ENCODE measurements around the gene SLC39A5. TPM values are rescaled to one million over a fixed set of nuclear protein-coding genes. Genes with fewer than 3 reads are reported as not detected.
A peak's percentile ranks its signal among the peaks of the same experiment; 100 is the strongest.

SLC39A5 gene
- total RNA-seq, 2 experiments from 2014 or later, result 0.53 to 1.3 TPM

GRCh38 chr12:56242986-56243385, 13.1 kb downstream of the SLC39A5 start:
- Mint-ChIP-seq H3K27me3 (no peaks in the 10 kb centered on the region), H3K36me3 (ENCODE audit: low read depth) (peaks cover 22% of the 10 kb centered on the region), H3K4me3 (no peak overlapping the region), H3K9me3 (ENCODE audit: low read depth) (no peaks in the 10 kb centered on the region), H3K27ac (no peak overlapping the region), H3K4me1 (no peaks in the 10 kb centered on the region)
- POLR2A ChIA-PET, result interaction anchor here (0.6 kb wide), 1 partner anchor 24 kb away, joined by 3 read pairs; the partner anchor contains the start of gene COQ10A
- CTCF ChIA-PET, result interaction anchor here (0.6 kb wide), 1 partner anchor 130 kb away, joined by 3 read pairs; no protein-coding TSS in a partner anchor
- ATAC-seq (no peak), DNase-seq (no peak)
- intact Hi-C loops (cut with DNase I, micrococcal nuclease), result no loop called here

DNA sequence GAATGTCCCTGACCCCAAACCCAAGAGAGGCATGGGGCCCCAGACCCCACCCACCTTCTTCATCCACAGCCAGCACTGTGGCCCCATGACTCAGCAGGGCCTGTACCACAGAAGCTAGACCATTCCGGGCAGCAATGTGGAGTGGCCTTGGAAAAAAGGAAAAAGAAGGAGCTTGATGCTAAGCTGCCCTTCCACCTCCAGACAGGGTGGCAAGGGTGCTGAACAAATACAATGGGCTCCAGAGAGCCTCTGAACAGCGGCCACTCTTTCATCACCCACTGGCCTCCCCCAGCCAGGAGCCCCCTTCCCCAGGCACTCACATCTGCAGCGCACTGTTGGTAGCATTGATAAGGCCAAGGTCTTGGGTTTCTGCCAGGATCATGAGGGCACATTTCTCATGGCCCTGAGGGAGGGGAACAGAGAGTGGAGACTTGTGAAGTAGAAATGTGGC, 13.9 kb downstream of the SLC39A5 start:
- Mint-ChIP-seq H3K9me3 (ENCODE audit: low read depth) (no peaks in the 10 kb centered on the region), H3K4me1 (no peaks in the 10 kb centered on the region), H3K27ac (peak overlapping the region; percentile 55), H3K27me3 (no peaks in the 10 kb centered on the region), H3K36me3 (ENCODE audit: low read depth) (peaks cover 22% of the 10 kb centered on the region), H3K4me3 (no peak overlapping the region)
- ChIA-PET CTCF (no interaction called here), POLR2A (no interaction called here)
- DNase-seq (no peak), ATAC-seq (no peak)
- intact Hi-C loops (cut with DNase I, micrococcal nuclease), result no loop called here

DNA sequence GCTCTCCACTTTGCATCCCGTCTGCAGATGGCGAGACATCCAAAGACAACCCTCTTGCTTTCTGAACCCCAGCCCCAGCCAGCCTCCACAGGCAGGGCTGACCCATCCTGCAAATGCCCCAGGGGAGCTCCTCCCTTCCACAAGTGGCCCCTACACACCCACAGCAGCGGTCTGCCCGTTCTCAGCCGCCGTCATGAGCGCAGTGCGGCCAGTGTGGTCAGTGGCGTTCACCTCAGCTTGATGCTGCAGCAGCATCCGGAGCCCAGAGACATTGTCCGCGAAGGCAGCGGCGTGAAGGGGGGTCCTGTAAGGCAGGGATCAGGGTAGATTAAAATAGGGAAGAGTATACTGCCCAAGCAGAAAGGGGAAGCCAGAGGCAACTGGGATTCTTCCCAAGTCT, 14.6 kb downstream of the SLC39A5 start:
- POLR2A ChIA-PET, result no interaction called here
- CTCF ChIA-PET, result interaction anchor here (0.7 kb wide), 1 partner anchor 232 kb away, joined by 3 read pairs; no protein-coding TSS in a partner anchor
- Mint-ChIP-seq H3K4me3 (no peak overlapping the region), H3K4me1 (no peaks in the 10 kb centered on the region), H3K36me3 (ENCODE audit: low read depth) (peaks cover 25% of the 10 kb centered on the region), H3K27me3 (no peaks in the 10 kb centered on the region), H3K9me3 (ENCODE audit: low read depth) (no peaks in the 10 kb centered on the region), H3K27ac (no peak overlapping the region)
- ATAC-seq, result no peak
- no peak for DNase-seq
- intact Hi-C loops (cut with DNase I, micrococcal nuclease), result no loop called here

- no peak overlapping the region for H3K27ac Mint-ChIP-seq
- CTCF ChIA-PET, result interaction anchor here (0.6 to 1.3 kb wide), 4 partner anchors 9 to 215 kb away, joined by 3 read pairs; partner anchors contain the start of gene ANKRD52
- intact Hi-C loops (cut with DNase I, micrococcal nuclease), result no loop called here
- H3K4me1 Mint-ChIP-seq, result no peaks in the 10 kb centered on the region
- H3K27me3 Mint-ChIP-seq, result no peaks in the 10 kb centered on the region
- DNase-seq (no peak), ATAC-seq (no peak)
- H3K9me3 Mint-ChIP-seq (ENCODE audit: low read depth), result no peaks in the 10 kb centered on the region
- peaks cover 33% of the 10 kb centered on the region for H3K36me3 Mint-ChIP-seq (ENCODE audit: low read depth)
- POLR2A ChIA-PET, result no interaction called here
- no peak overlapping the region for H3K4me3 Mint-ChIP-seq
Measured at GRCh38 chr12:56247923-56248322, 18.1 kb downstream of the SLC39A5 start.

DNA sequence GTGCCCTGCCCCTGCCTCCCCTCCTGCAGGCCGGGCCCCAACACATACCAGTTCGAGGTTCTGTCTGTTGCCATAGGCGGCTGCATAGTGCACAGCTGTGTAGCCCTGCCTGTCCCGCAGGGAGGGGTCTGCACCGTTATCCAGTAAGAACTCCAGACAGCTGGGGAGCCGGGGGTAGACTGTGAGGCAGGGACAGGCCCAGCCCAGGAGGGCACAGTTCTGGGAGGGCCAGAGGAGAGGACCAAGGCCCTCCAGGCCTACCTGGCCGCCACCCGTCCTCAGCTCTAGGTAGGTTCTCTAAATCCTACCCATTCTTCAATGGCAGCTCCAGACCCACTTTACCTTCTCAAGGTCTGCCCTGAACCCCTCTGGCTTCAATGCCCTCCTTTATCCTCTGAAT, 18.9 kb downstream of the SLC39A5 start:
- no peaks in the 10 kb centered on the region for H3K4me1 Mint-ChIP-seq
- DNase-seq, result no peak
- no peaks in the 10 kb centered on the region for H3K27me3 Mint-ChIP-seq
- H3K4me3 Mint-ChIP-seq, result no peak overlapping the region
- ATAC-seq, result no peak
- H3K36me3 Mint-ChIP-seq (ENCODE audit: low read depth), result peaks cover 35% of the 10 kb centered on the region
- intact Hi-C loops (cut with DNase I, micrococcal nuclease), result no loop called here
- no peaks in the 10 kb centered on the region for H3K9me3 Mint-ChIP-seq (ENCODE audit: low read depth)
- ChIA-PET CTCF (interaction anchor here (0.7 to 1.5 kb wide), 4 partner anchors 15 to 215 kb away, joined by 3 to 5 read pairs (median 4); no protein-coding TSS in a partner anchor), POLR2A (no interaction called here)
- H3K27ac Mint-ChIP-seq, result no peak overlapping the region

DNA sequence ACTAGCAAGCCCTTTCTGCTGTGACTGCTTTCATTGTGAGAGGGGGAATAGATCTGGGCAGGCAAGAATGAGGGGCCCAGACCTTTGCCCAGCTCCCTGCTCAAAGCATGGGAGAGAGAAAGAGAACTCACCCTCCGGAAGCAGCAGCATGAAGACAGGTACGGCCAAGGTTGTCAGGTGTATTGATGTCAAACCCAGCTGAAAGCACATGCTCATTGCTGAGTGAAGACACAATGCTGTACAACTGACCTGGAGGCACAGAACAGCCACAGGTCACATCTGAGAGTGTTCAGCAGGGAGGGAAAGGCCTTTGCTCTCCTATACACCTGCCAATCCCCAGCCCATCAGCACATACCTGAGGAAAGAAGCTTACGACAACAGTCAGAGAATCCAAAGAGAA, 22.8 kb downstream of the SLC39A5 start:
- no peak overlapping the region for H3K4me3 Mint-ChIP-seq
- no peaks in the 10 kb centered on the region for H3K27me3 Mint-ChIP-seq
- POLR2A ChIA-PET, result interaction anchor here (0.6 kb wide), 1 partner anchor 180 kb away, joined by 3 read pairs; no protein-coding TSS in a partner anchor
- peaks cover 25% of the 10 kb centered on the region for H3K36me3 Mint-ChIP-seq (ENCODE audit: low read depth)
- H3K9me3 Mint-ChIP-seq (ENCODE audit: low read depth), result no peaks in the 10 kb centered on the region
- H3K27ac Mint-ChIP-seq, result no peak overlapping the region
- peaks cover 9% of the 10 kb centered on the region for H3K4me1 Mint-ChIP-seq
- ATAC-seq (no peak), DNase-seq (no peak)
- intact Hi-C loops (cut with DNase I, micrococcal nuclease), result loop anchor here in 1 of 2 experiments (10.0 kb wide), 1 partner anchor 508 kb away; the partner anchor contains the start of gene GDF11
- CTCF ChIA-PET, result interaction anchor here (0.8 to 1.4 kb wide), 3 partner anchors 32 to 99 kb away, joined by 3 to 4 read pairs (median 3); partner anchors contain the start of gene SMARCC2

- intact Hi-C loops (cut with DNase I, micrococcal nuclease), result loop anchor here in 1 of 2 experiments (10.0 kb wide), 1 partner anchor 508 kb away; the partner anchor contains the start of gene GDF11
- CTCF ChIA-PET, result interaction anchor here (0.8 to 1.4 kb wide), 3 partner anchors 33 to 98 kb away, joined by 3 to 4 read pairs (median 3); partner anchors contain the start of gene SMARCC2
- no peaks in the 10 kb centered on the region for H3K27me3 Mint-ChIP-seq
- peaks cover 9% of the 10 kb centered on the region for H3K4me1 Mint-ChIP-seq
- H3K4me3 Mint-ChIP-seq, result no peak overlapping the region
- no peaks in the 10 kb centered on the region for H3K9me3 Mint-ChIP-seq (ENCODE audit: low read depth)
- no peak for ATAC-seq
- POLR2A ChIA-PET, result interaction anchor here (0.6 kb wide), 1 partner anchor 179 kb away, joined by 3 read pairs; no protein-coding TSS in a partner anchor
- DNase-seq, result no peak
- H3K36me3 Mint-ChIP-seq (ENCODE audit: low read depth), result peaks cover 23% of the 10 kb centered on the region
- H3K27ac Mint-ChIP-seq, result no peak overlapping the region
Measured at GRCh38 chr12:56253091-56253490, 23.2 kb downstream of the SLC39A5 start.

DNA sequence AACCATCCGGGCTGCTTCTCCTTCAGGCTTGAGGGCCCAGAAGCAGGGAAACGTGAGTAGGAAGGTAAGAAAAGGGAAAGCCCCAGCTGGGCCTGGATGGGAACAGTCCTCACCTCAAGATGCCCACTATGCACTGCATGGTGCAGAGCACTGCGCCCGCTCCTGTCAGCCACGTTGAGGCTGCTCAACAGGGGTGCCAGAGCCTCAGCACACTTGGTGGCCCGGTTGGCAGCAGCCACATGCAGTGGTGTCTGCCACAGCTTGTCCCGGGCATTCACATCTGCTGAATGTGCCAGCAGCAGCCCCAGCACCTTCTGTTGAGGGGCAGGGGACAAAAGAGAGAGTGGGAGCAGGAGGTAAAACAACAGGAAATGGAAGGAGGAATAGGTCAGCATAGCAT, 25.8 kb downstream of the SLC39A5 start:
- ChIA-PET CTCF (interaction anchor here (0.7 to 1.4 kb wide), 3 partner anchors 12 to 259 kb away, joined by 3 to 9 read pairs (median 3); partner anchors contain the start of genes SMARCC2 and SUOX), POLR2A (no interaction called here)
- no peaks in the 10 kb centered on the region for H3K27me3 Mint-ChIP-seq
- H3K36me3 Mint-ChIP-seq (ENCODE audit: low read depth), result peaks cover 20% of the 10 kb centered on the region
- H3K9me3 Mint-ChIP-seq (ENCODE audit: low read depth), result no peaks in the 10 kb centered on the region
- peaks cover 16% of the 10 kb centered on the region for H3K4me1 Mint-ChIP-seq
- DNase-seq, result no peak
- no peak overlapping the region for H3K27ac Mint-ChIP-seq
- no peak overlapping the region for H3K4me3 Mint-ChIP-seq
- ATAC-seq, result no peak
- intact Hi-C loops (cut with DNase I, micrococcal nuclease), result loop anchor here in 1 of 2 experiments (5.0 to 10.0 kb wide), 2 partner anchors 192 to 511 kb away; partner anchors contain the start of genes GDF11 and TIMELESS

GRCh38 chr12:56256326-56256960, 26.6 kb downstream of the SLC39A5 start:
- no peaks in the 10 kb centered on the region for H3K27me3 Mint-ChIP-seq
- CTCF ChIA-PET, result interaction anchor here (0.6 to 3.2 kb wide), 13 partner anchors 9 to 260 kb away, joined by 3 to 26 read pairs (median 3); partner anchors contain the start of genes COQ10A, IL23A, RNF41 and SMARCC2
- no peak for DNase-seq
- H3K4me3 Mint-ChIP-seq, result peak overlapping the region; percentile 83
- intact Hi-C loops (cut with DNase I, micrococcal nuclease), result loop anchor here in 1 of 2 experiments (5.0 to 10.0 kb wide), 2 partner anchors 191 to 512 kb away; partner anchors contain the start of genes GDF11 and TIMELESS
- H3K4me1 Mint-ChIP-seq, result peaks cover 16% of the 10 kb centered on the region
- no peak overlapping the region for H3K27ac Mint-ChIP-seq
- no peaks in the 10 kb centered on the region for H3K9me3 Mint-ChIP-seq (ENCODE audit: low read depth)
- POLR2A ChIA-PET, result interaction anchor here (1.4 kb wide), 1 partner anchor 10 kb away, joined by 3 read pairs; the partner anchor contains the start of gene COQ10A
- ATAC-seq, result no peak
- H3K36me3 Mint-ChIP-seq (ENCODE audit: low read depth), result peaks cover 20% of the 10 kb centered on the region

DNA sequence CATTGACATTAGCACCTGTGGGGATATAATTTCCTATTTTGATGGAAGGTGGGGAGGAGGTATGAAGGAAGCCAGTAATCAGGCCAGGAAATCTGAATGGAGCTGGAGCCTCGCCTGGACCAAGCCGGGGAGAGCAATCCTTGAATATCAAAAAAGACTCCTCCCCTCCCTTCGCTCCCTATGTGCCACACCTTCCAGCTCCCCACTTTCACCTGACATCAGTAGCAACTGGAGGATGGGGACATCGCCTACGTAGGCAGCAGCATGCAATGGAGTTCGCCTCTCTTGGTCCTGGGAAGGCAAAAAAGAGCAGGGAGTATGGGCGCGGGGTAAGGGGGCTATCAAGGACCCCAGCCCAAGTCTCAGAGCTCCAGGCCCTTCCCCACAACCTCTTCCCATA, 27.2 kb downstream of the SLC39A5 start:
- H3K9me3 Mint-ChIP-seq (ENCODE audit: low read depth), result no peaks in the 10 kb centered on the region
- ChIA-PET POLR2A (interaction anchor here (1.4 to 2.1 kb wide), 2 partner anchors 10 to 36 kb away, joined by 3 to 4 read pairs; partner anchors contain the start of genes COQ10A and RNF41), CTCF (interaction anchor here (0.6 to 3.2 kb wide), 14 partner anchors 9 to 205 kb away, joined by 3 to 26 read pairs (median 4); partner anchors contain the start of genes COQ10A, PA2G4, RNF41 and SMARCC2)
- H3K27ac Mint-ChIP-seq, result no peak overlapping the region
- DNase-seq, result no peak
- no peak for ATAC-seq
- peaks cover 18% of the 10 kb centered on the region for H3K36me3 Mint-ChIP-seq (ENCODE audit: low read depth)
- peak overlapping the region; percentile 83 for H3K4me3 Mint-ChIP-seq
- no peaks in the 10 kb centered on the region for H3K27me3 Mint-ChIP-seq
- peaks cover 16% of the 10 kb centered on the region for H3K4me1 Mint-ChIP-seq
- intact Hi-C loops (cut with DNase I, micrococcal nuclease), result loop anchor here in 1 of 2 experiments (5.0 to 10.0 kb wide), 2 partner anchors 190 to 512 kb away; partner anchors contain the start of genes GDF11 and TIMELESS

DNA sequence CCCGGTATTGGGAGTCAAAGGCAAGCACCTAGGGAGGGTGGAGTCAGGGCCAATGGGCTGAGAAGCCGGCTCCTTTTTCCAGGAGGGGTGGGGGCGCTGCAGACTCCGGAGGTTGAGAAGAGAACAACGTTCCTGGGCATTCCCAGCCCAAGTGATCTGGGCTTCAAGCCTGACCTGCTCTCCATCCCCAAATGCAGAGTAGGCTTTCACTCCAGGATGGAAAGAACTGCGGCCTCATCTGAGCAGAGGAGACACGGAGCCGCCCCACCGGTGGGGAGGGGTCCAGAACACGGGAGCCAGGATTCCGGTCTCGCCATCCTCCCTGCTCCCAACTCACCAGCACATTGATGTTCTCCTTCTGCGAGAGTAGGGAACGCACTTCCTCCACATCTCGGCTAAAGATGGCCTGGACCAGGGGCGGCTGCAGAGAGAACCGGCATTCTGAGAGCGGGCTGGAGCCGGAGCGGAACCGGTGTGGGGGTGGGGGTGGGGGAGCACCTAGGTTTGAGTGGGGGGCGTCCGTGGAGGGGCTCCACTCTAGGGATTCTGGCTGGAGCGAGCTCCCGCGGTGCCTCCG, 27.7 kb downstream of the SLC39A5 start:
- ChIA-PET CTCF (interaction anchor here (0.6 to 3.2 kb wide), 22 partner anchors 10 to 207 kb away, joined by 3 to 26 read pairs (median 4); partner anchors contain the start of genes COQ10A, ESYT1, PA2G4 and RNF41), POLR2A (interaction anchor here (0.7 to 2.1 kb wide), 4 partner anchors 9 to 192 kb away, joined by 3 to 4 read pairs (median 4); partner anchors contain the start of genes COQ10A, RNF41 and TIMELESS)
- no peaks in the 10 kb centered on the region for H3K9me3 Mint-ChIP-seq (ENCODE audit: low read depth)
- intact Hi-C loops (cut with DNase I, micrococcal nuclease), result loop anchor here (1.0 to 10.0 kb wide), 15 partner anchors 10 to 513 kb away; partner anchors contain the start of genes NABP2 (in 2 of the 2), CS (in 1 of the 2), GDF11 (in 1 of the 2) and MYL6B (in 1 of the 2)
- peaks cover 16% of the 10 kb centered on the region for H3K4me1 Mint-ChIP-seq
- DNase-seq (peak; percentile 29), ATAC-seq (no peak)
- H3K27me3 Mint-ChIP-seq, result no peaks in the 10 kb centered on the region
- peaks cover 15% of the 10 kb centered on the region for H3K36me3 Mint-ChIP-seq (ENCODE audit: low read depth)
- peak overlapping the region; percentile 83 for H3K4me3 Mint-ChIP-seq
- H3K27ac Mint-ChIP-seq, result peak overlapping the region; percentile 27
